Psoas muscle (tissue), 8 donors: ENCODE data around the gene MBP. TPM values are rescaled to one million over a fixed set of nuclear protein-coding genes. Genes with fewer than 3 reads are reported as not detected.
"Not testable (repeated sequence)": the region's sequence is repeated elsewhere in the genome, so short reads cannot be mapped to it uniquely, and the experiment has no call there.

Experiments used
- ATAC-seq, 4 donors: fragments of 200-7000 bp; cut with Tn5 transposase; one replicate each; pipeline ENCODE4 v1.9.1; 2020; ENCODE audit warnings: moderate library complexity in 3 of 4, mild to moderate bottlenecking in 2 of 4
- DNase-seq, 2 donors: peaks; one replicate each; pipeline ENCODE4 v3.0.0-alpha.2; 2020
- H3K27ac ChIP-seq: fragments of 200-600 bp; one replicate; pipeline ENCODE4 v1.8.0; 2022
- H3K27me3 ChIP-seq, 3 donors: fragments of 200-600 bp in 1 of 3; one replicate each; pipeline versions ENCODE4 v1.6.1 to v1.8.0; 2013 to 2022; ENCODE audit warnings: low read length in 2 of 3, mild to moderate bottlenecking in 2 of 3, moderate library complexity in 1 of 3; ENCODE audit not compliant: insufficient read depth in 3 of 3
- H3K36me3 ChIP-seq, 2 donors: fragments of 200-600 bp in 1 of 2; one replicate each; pipeline versions ENCODE4 v1.6.1 to v1.8.0; 2013 to 2022; ENCODE audit warnings: low read depth in 1 of 2, mild to moderate bottlenecking in 1 of 2, moderate library complexity in 1 of 2; ENCODE audit not compliant: insufficient read depth in 1 of 2
- H3K4me1 ChIP-seq: fragments of 200-600 bp; one replicate; pipeline ENCODE4 v1.8.0; 2022
- H3K4me3 ChIP-seq: fragments of 200-600 bp; one replicate; pipeline ENCODE4 v1.8.0; 2022; ENCODE audit warnings: mild to moderate bottlenecking
- H3K9me3 ChIP-seq: fragments of 200-600 bp; one replicate; pipeline ENCODE4 v1.8.0; 2022
- WGBS, 3 donors: extraction: QIAGEN DNeasy Blood & Tissue Kit; methylation state at CpG; one replicate each; pipeline versions ENCODE4 v1.1.6 to v1.1.7; 2013; 5-methylcytosine and 5-hydroxymethylcytosine counted together
- intact Hi-C, 2 donors: fragments of 100-400 bp; cut with DNase I; formaldehyde crosslinking; loops; one replicate each; pipeline versions ENCODE4 v1.11.0 to v1.14.2; 2022
- polyA plus RNA-seq, 3 donors: library from polyadenylated mRNA; stranded (reverse); fragments of 200-250 nt; gene quantifications; one replicate each; pipeline ENCODE4 v1.2.3, GENCODE V29; 2013
- total RNA-seq, 4 donors: library from RNA; stranded (reverse); fragmentation: NEBNext Ultra II Directional in 2 of 4; extraction: Animal tissue kit (Norgen Biotek cat#: 25700) in 2 of 4; gene quantifications; one replicate each; pipeline versions ENCODE4 v1.2.1 to v1.2.4, GENCODE V29; 2021 to 2023
- TF ChIP-seq, protein P1 (sequence below): fragments of 200-600 bp; IDR thresholded peaks from one replicate; pipeline ENCODE4 v1.8.0; 2022; ENCODE audit warnings: antibody characterized with exemption
- donor health status: healthy with polysubstance abuse.
- donor health status: DM: no; HTN: no; CAD: no; lungs with moderate emphysema.
- donor health status: Bipolar disorder and iron deficiency.
- donor health status: healthy.
- donor health status: DM: yes; HTN: yes; CAD: no.
- donor health status: DM: no; HTN: no; CAD: no.
- donor health status: DM: no; HTN: no; CAD: no.
- donor health status: DM: yes; HTN: yes; CAD: no.

The MBP gene
- total and polyA plus RNA-seq, 7 donors, result 16.4 to 88.2 (median 51.6) TPM

GRCh38 chr18:76991021-76991688, 141.4 kb downstream of the MBP start:
- 90 to 91% (median 90%) methylated on average over 20 of the region's 20 CpGs for WGBS, 3 donors
- DNase-seq, result no peak

DNA sequence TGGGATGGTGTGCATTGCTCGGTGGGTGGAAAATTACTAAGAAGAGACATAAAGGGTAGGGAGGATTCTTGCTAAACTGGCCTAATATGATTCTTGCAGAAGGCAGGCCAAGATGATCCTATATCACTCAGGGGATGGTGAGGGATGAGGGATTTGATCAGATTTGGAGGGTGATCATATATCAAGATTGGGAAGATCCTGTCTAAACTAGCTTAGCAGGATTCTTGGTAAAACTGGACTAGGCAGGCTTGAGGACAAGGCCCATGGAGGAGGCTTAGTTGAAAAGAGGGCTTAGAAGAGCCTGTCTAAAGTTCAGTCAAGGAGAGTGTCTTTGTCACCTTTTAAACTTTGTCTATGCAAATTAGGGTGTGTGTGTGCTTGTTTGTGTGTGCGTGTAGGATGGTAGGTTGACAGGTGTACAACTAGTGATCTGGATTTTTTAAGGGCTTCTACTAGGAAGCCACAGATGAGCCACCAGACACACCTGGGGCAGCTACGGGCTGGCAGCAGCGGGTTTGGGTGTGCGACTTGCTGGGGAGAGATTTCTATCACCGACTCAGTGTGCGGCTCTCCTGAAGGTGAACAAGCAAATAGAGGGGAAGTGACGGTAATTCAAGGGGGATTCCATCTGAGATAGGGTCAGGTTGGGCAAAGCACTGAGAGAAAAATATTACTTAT, 142.1 kb downstream of the MBP start:
- H3K4me3 ChIP-seq, H3K4me1 ChIP-seq, H3K27ac ChIP-seq, H3K27me3 ChIP-seq, DNase-seq, H3K9me3 ChIP-seq, intact Hi-C loops, ATAC-seq: not testable (repeated sequence)
- peaks cover 0 to 15% of the 10 kb centered on the region in 2 donors for H3K36me3 ChIP-seq
- 87 to 97% (median 89%) methylated on average over 8 of the region's 8 CpGs for WGBS, 3 donors

More at GRCh38 chr18:76991021-76991688, 141.4 kb downstream of the MBP start:
- H3K27ac ChIP-seq, result no peak overlapping the region
- ATAC-seq, result no peak
- H3K27me3 ChIP-seq, result no peaks in the 10 kb centered on the region
- peaks cover 0 to 15% of the 10 kb centered on the region in 2 donors for H3K36me3 ChIP-seq
- H3K9me3 ChIP-seq, result no peaks in the 10 kb centered on the region
- H3K4me1 ChIP-seq, result no peaks in the 10 kb centered on the region
- TF ChIP-seq, protein P1, sequence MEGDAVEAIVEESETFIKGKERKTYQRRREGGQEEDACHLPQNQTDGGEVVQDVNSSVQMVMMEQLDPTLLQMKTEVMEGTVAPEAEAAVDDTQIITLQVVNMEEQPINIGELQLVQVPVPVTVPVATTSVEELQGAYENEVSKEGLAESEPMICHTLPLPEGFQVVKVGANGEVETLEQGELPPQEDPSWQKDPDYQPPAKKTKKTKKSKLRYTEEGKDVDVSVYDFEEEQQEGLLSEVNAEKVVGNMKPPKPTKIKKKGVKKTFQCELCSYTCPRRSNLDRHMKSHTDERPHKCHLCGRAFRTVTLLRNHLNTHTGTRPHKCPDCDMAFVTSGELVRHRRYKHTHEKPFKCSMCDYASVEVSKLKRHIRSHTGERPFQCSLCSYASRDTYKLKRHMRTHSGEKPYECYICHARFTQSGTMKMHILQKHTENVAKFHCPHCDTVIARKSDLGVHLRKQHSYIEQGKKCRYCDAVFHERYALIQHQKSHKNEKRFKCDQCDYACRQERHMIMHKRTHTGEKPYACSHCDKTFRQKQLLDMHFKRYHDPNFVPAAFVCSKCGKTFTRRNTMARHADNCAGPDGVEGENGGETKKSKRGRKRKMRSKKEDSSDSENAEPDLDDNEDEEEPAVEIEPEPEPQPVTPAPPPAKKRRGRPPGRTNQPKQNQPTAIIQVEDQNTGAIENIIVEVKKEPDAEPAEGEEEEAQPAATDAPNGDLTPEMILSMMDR, result no peak
- intact Hi-C loops, result no loop called here
- no peak overlapping the region for H3K4me3 ChIP-seq

DNA sequence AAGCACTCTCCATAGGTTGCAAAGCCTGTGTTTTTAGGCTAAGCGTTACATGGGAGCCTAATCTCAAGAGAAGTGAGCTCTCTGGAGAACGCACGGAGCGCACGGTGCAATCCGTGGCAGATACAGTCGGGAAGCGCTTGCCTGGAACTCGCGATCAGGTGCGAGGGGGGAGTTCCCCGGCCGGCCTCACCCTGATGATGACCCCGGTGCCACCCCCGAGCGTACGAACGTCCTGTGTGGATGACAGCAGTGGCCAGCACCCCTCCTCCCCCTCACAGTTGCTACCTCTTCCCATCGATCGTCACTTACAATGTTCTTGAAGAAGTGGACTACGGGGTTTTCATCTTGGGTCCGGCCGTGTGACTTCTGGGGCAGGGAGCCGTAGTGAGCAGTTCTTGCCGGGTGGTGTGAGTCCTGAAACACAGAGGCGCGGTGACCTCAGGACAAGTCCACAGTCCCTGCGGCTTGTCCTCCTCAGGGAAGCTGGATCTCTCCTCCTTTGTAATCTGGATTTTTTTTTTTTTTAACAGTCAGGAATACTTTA, 142.9 kb downstream of the MBP start:
- ATAC-seq (no peak), DNase-seq (peak in 1 of 2 donors; percentile 12)
- Histone ChIP-seq H3K9me3 (no peaks in the 10 kb centered on the region), H3K4me3 (no peak overlapping the region), H3K36me3 (peaks cover 0 to 15% of the 10 kb centered on the region in 2 donors), H3K4me1 (no peaks in the 10 kb centered on the region), H3K27me3 (no peaks in the 10 kb centered on the region), H3K27ac (no peak overlapping the region)
- 91 to 95% (median 91%) methylated on average over 28 of the region's 28 CpGs for WGBS, 3 donors
- intact Hi-C loops, result no loop called here
- TF ChIP-seq, protein P1, result no peak

GRCh38 chr18:76988827-76989646, 143.5 kb downstream of the MBP start:
- DNase-seq, result no peak
- H3K36me3 ChIP-seq, result peaks cover 0 to 15% of the 10 kb centered on the region in 2 donors
- no peaks in the 10 kb centered on the region for H3K4me1 ChIP-seq
- peak overlapping the region; percentile 41 for H3K27ac ChIP-seq
- TF ChIP-seq, protein P1, result no peak
- ATAC-seq, result no peak
- intact Hi-C loops, result no loop called here
- 92 to 97% (median 93%) methylated on average over 29 of the region's 29 CpGs for WGBS, 3 donors
- H3K4me3 ChIP-seq, result peak overlapping the region; percentile 25
- no peaks in the 10 kb centered on the region for H3K27me3 ChIP-seq
- no peaks in the 10 kb centered on the region for H3K9me3 ChIP-seq
